ENCODE measurements around the gene KRTAP19-1. TPM values are rescaled to one million over a fixed set of nuclear protein-coding genes. Genes with fewer than 3 reads are reported as not detected.

The KRTAP19-1 gene

GRCh38 chr21:30439975-30440374 is 40.2 kb downstream of the KRTAP19-1 start, which contains the start of gene KRTAP15-1:
KRTAP15-1 (plus strand) TSS chr21:30440275; CDS start chr21:30440328, 53 bp downstream.
- H3K27ac ChIP-seq (ENCODE audit: low read depth, low read length), result no peak within 1 kb of the TSS
- no peaks in the 10 kb centered on the region for H3K4me1 ChIP-seq (ENCODE audit: control insufficient read depth, low read depth, low read length)
- no peaks in the 10 kb centered on the region for H3K36me3 ChIP-seq (ENCODE audit: control insufficient read depth, insufficient read depth, low read length)
- no peak within 1 kb of the TSS for H3K4me2 ChIP-seq (ENCODE audit: low read length)
- H3K56ac ChIP-seq (ENCODE audit: low read length), result no peak within 1 kb of the TSS
- H2BK15ac ChIP-seq (replicated peaks; ENCODE audit: low read depth), result no peak within 1 kb of the TSS
- DNase-seq, result no peak
- H3K18ac ChIP-seq (ENCODE audit: low read length), result no peak within 1 kb of the TSS
- no peak within 1 kb of the TSS for H3K9ac ChIP-seq (ENCODE audit: low read length)
- no peak within 1 kb of the TSS for H3K23ac ChIP-seq (ENCODE audit: low read length)
- no peak within 1 kb of the TSS for H2AK5ac ChIP-seq (ENCODE audit: low read length)
- H2BK5ac ChIP-seq (ENCODE audit: low read length), result no peak within 1 kb of the TSS
- no peaks in the 10 kb centered on the region for H3K79me1 ChIP-seq (ENCODE audit: low read length)
- H3K4ac ChIP-seq (ENCODE audit: low read depth, low read length), result no peak within 1 kb of the TSS
- H3K27me3 ChIP-seq (ENCODE audit: insufficient read depth, low read length, poor library complexity), result no peaks in the 10 kb centered on the region
- no peak within 1 kb of the TSS for H4K5ac ChIP-seq (ENCODE audit: low read length)
- no peaks in the 10 kb centered on the region for H3K79me2 ChIP-seq (ENCODE audit: control insufficient read depth, insufficient read depth, low read length)
- no CpG with 5 or more reads among the region's 5 CpGs for WGBS (ENCODE audit: extremely low coverage, insufficient coverage, low lambda C conversion rate)
- H3K4me3 ChIP-seq (ENCODE audit: low read length), result no peak within 1 kb of the TSS
- no peak within 1 kb of the TSS for H4K8ac ChIP-seq (ENCODE audit: low read depth, low read length)
- H2BK120ac ChIP-seq (ENCODE audit: low read depth, low read length), result no peak within 1 kb of the TSS

- no peaks in the 10 kb centered on the region for H3K79me2 ChIP-seq (ENCODE audit: control insufficient read depth, insufficient read depth, low read length)
- no peak overlapping the region for H2BK15ac ChIP-seq (replicated peaks; ENCODE audit: low read depth)
- no peak overlapping the region for H2BK5ac ChIP-seq (ENCODE audit: low read length)
- H3K36me3 ChIP-seq (ENCODE audit: control insufficient read depth, insufficient read depth, low read length), result no peaks in the 10 kb centered on the region
- H3K4me1 ChIP-seq (ENCODE audit: control insufficient read depth, low read depth, low read length), result no peaks in the 10 kb centered on the region
- H3K23ac ChIP-seq (ENCODE audit: low read length), result no peak overlapping the region
- no peak overlapping the region for H4K5ac ChIP-seq (ENCODE audit: low read length)
- WGBS (ENCODE audit: extremely low coverage, insufficient coverage, low lambda C conversion rate), result no CpG with 5 or more reads among the region's 3 CpGs
- H2AK5ac ChIP-seq (ENCODE audit: low read length), result no peak overlapping the region
- H3K4ac ChIP-seq (ENCODE audit: low read depth, low read length), result no peak overlapping the region
- no peak overlapping the region for H3K56ac ChIP-seq (ENCODE audit: low read length)
- H3K18ac ChIP-seq (ENCODE audit: low read length), result no peak overlapping the region
- no peak overlapping the region for H3K4me3 ChIP-seq (ENCODE audit: low read length)
- no peak overlapping the region for H3K4me2 ChIP-seq (ENCODE audit: low read length)
- no peak overlapping the region for H4K8ac ChIP-seq (ENCODE audit: low read depth, low read length)
- no peak overlapping the region for H2BK120ac ChIP-seq (ENCODE audit: low read depth, low read length)
- DNase-seq, result no peak
- no peaks in the 10 kb centered on the region for H3K79me1 ChIP-seq (ENCODE audit: low read length)
- H3K27ac ChIP-seq (ENCODE audit: low read depth, low read length), result no peak overlapping the region
- no peak overlapping the region for H3K9ac ChIP-seq (ENCODE audit: low read length)
- no peaks in the 10 kb centered on the region for H3K27me3 ChIP-seq (ENCODE audit: insufficient read depth, low read length, poor library complexity)
Measured at GRCh38 chr21:30437010-30437565, 43.1 kb downstream of the KRTAP19-1 start.

- H3K4me2 ChIP-seq (ENCODE audit: low read length), result no peak overlapping the region
- H3K23ac ChIP-seq (ENCODE audit: low read length), result no peak overlapping the region
- H3K4me3 ChIP-seq (ENCODE audit: low read length), result no peak overlapping the region
- DNase-seq, result peak; percentile 83
- no peaks in the 10 kb centered on the region for H3K79me2 ChIP-seq (ENCODE audit: control insufficient read depth, insufficient read depth, low read length)
- no peaks in the 10 kb centered on the region for H3K79me1 ChIP-seq (ENCODE audit: low read length)
- H2BK5ac ChIP-seq (ENCODE audit: low read length), result no peak overlapping the region
- no peak overlapping the region for H2BK15ac ChIP-seq (replicated peaks; ENCODE audit: low read depth)
- no peak overlapping the region for H3K27ac ChIP-seq (ENCODE audit: low read depth, low read length)
- no peaks in the 10 kb centered on the region for H3K36me3 ChIP-seq (ENCODE audit: control insufficient read depth, insufficient read depth, low read length)
- no peak overlapping the region for H3K18ac ChIP-seq (ENCODE audit: low read length)
- no peaks in the 10 kb centered on the region for H3K27me3 ChIP-seq (ENCODE audit: insufficient read depth, low read length, poor library complexity)
- no peak overlapping the region for H4K8ac ChIP-seq (ENCODE audit: low read depth, low read length)
- H2AK5ac ChIP-seq (ENCODE audit: low read length), result no peak overlapping the region
- no peak overlapping the region for H2BK120ac ChIP-seq (ENCODE audit: low read depth, low read length)
- no CpG with 5 or more reads among the region's 10 CpGs for WGBS (ENCODE audit: extremely low coverage, insufficient coverage, low lambda C conversion rate)
- no peak overlapping the region for H3K9ac ChIP-seq (ENCODE audit: low read length)
- H3K56ac ChIP-seq (ENCODE audit: low read length), result no peak overlapping the region
- H3K4ac ChIP-seq (ENCODE audit: low read depth, low read length), result no peak overlapping the region
- no peak overlapping the region for H4K5ac ChIP-seq (ENCODE audit: low read length)
- H3K4me1 ChIP-seq (ENCODE audit: control insufficient read depth, low read depth, low read length), result no peaks in the 10 kb centered on the region
Measured at GRCh38 chr21:30434033-30434631, 46.0 kb downstream of the KRTAP19-1 start.

- H3K27me3 ChIP-seq (ENCODE audit: insufficient read depth, low read length, poor library complexity), result no peaks in the 10 kb centered on the region
- DNase-seq, result no peak
- no peak within 1 kb of the TSS for H2AK5ac ChIP-seq (ENCODE audit: low read length)
- H3K18ac ChIP-seq (ENCODE audit: low read length), result no peak within 1 kb of the TSS
- WGBS (ENCODE audit: extremely low coverage, insufficient coverage, low lambda C conversion rate), result no CpG with 5 or more reads among the region's 9 CpGs
- H3K79me1 ChIP-seq (ENCODE audit: low read length), result no peaks in the 10 kb centered on the region
- no peak within 1 kb of the TSS for H2BK120ac ChIP-seq (ENCODE audit: low read depth, low read length)
- H4K8ac ChIP-seq (ENCODE audit: low read depth, low read length), result no peak within 1 kb of the TSS
- H2BK5ac ChIP-seq (ENCODE audit: low read length), result no peak within 1 kb of the TSS
- no peaks in the 10 kb centered on the region for H3K36me3 ChIP-seq (ENCODE audit: control insufficient read depth, insufficient read depth, low read length)
- no peaks in the 10 kb centered on the region for H3K4me1 ChIP-seq (ENCODE audit: control insufficient read depth, low read depth, low read length)
- H3K4ac ChIP-seq (ENCODE audit: low read depth, low read length), result no peak within 1 kb of the TSS
- no peak within 1 kb of the TSS for H4K5ac ChIP-seq (ENCODE audit: low read length)
- no peak within 1 kb of the TSS for H3K4me3 ChIP-seq (ENCODE audit: low read length)
- no peak within 1 kb of the TSS for H3K4me2 ChIP-seq (ENCODE audit: low read length)
- no peak within 1 kb of the TSS for H3K23ac ChIP-seq (ENCODE audit: low read length)
- no peak within 1 kb of the TSS for H3K27ac ChIP-seq (ENCODE audit: low read depth, low read length)
- H3K56ac ChIP-seq (ENCODE audit: low read length), result no peak within 1 kb of the TSS
- no peak within 1 kb of the TSS for H3K9ac ChIP-seq (ENCODE audit: low read length)
- H3K79me2 ChIP-seq (ENCODE audit: control insufficient read depth, insufficient read depth, low read length), result no peaks in the 10 kb centered on the region
- H2BK15ac ChIP-seq (replicated peaks; ENCODE audit: low read depth), result no peak within 1 kb of the TSS
Measured at GRCh38 chr21:30430170-30430655, 50.0 kb downstream of the KRTAP19-1 start, which contains the start of gene KRTAP13-4. KRTAP13-4 (plus strand) TSS chr21:30430220; CDS start chr21:30430276, 56 bp downstream.

Small RNAs within 50 kb of the gene (small RNA-seq; reads per million reads assigned to genes)
- gene AP000567.1 (ENCODE audit: insufficient read depth) (not detected), gene KRTAP19-10P (ENCODE audit: insufficient read depth) (not detected), gene KRTAP19-9P (ENCODE audit: insufficient read depth) (not detected)

Data from mesendoderm (in vitro differentiated cells).